AG10803 (cell line): ENCODE measurements around the gene CCZ1.
"Not testable (repeated sequence)": the region's sequence is repeated elsewhere in the genome, so short reads cannot be mapped to it uniquely, and the experiment has no call there.

Experiments used
- DNase-seq: peaks from one replicate; pipeline ENCODE4 v3.0.0; 2010; ENCODE audit warnings: low read depth
- H3K4me3 ChIP-seq: 2 replicates; pipeline ENCODE4 v1.5.1; 2011; ENCODE audit warnings: mild to moderate bottlenecking, low read length, control low read depth
- TF ChIP-seq, protein P1 (sequence below): conservative IDR thresholded peaks from 2 replicates; pipeline ENCODE4 v1.5.1; 2011; ENCODE audit warnings: mild to moderate bottlenecking, low read length, control low read depth, inconsistent platforms

Gene CCZ1

GRCh38 chr7:5869691-5870090, 28.8 kb upstream of the CCZ1 start:
- H3K4me3 ChIP-seq = no peak overlapping the region
- TF ChIP-seq, protein P1, sequence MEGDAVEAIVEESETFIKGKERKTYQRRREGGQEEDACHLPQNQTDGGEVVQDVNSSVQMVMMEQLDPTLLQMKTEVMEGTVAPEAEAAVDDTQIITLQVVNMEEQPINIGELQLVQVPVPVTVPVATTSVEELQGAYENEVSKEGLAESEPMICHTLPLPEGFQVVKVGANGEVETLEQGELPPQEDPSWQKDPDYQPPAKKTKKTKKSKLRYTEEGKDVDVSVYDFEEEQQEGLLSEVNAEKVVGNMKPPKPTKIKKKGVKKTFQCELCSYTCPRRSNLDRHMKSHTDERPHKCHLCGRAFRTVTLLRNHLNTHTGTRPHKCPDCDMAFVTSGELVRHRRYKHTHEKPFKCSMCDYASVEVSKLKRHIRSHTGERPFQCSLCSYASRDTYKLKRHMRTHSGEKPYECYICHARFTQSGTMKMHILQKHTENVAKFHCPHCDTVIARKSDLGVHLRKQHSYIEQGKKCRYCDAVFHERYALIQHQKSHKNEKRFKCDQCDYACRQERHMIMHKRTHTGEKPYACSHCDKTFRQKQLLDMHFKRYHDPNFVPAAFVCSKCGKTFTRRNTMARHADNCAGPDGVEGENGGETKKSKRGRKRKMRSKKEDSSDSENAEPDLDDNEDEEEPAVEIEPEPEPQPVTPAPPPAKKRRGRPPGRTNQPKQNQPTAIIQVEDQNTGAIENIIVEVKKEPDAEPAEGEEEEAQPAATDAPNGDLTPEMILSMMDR = no peak

DNA sequence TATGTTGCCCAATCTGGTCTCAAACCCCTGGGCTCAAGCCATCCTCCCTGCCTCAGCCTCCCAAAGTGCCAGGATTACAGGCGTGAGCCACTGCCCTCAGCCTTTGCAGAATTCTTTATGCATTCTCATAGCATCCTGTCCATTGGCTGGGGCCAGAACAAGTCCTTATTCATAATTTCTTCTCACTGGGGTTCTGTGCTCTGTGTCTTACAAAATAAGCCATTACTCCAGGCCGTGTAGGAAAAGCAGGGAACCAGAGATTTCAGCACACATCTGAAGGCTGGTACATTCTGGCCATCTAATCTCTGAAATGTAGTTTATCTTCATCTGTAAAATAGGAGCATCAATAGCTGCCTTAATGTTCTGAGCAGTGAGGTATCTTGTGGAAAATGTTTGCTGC, 28.2 kb upstream of the CCZ1 start:
- DNase-seq = no peak
- no peak overlapping the region for H3K4me3 ChIP-seq
- TF ChIP-seq, protein P1 = no peak

More at GRCh38 chr7:5869691-5870090, 28.8 kb upstream of the CCZ1 start:
- DNase-seq = no peak

DNA sequence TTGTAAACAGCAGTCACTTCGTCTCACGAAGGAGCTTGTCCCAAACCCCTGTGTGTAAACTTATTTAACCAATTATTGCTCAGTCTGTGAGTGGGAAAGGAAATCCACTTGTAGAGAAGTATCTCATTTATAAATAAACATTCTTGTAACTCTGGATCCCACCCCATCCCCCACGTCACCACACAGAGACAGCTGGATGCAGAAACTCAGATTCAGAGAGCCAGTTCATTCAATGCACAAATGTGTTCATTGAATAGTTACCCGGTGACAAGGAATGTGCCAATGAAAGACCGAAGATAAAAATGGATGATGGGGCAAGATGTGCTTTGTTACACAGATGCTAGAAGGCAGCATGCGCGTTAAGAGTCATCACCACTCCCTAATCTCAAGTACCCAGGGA, 26.2 kb upstream of the CCZ1 start:
- DNase-seq = no peak
- no peak overlapping the region for H3K4me3 ChIP-seq
- TF ChIP-seq, protein P1 = no peak

DNA sequence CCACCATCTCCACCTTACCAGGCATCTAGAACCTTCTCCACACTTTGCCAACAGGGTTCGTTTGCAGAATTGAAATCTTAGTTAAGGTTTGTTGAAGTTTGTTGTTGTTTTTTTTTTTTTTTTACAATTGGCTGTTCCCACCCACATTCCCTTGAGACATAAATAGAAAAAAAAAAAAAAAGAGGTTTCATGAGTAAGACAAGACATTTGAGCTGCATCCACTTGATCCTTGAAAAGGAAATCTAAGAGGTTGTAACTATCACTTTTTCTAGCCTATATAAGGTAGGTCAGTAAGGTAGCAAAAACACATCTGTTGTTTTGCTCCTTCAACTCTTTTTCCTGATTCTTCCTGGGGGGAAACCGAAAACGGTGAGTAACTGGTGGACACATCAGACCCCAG, 18.9 kb upstream of the CCZ1 start:
- H3K4me3 ChIP-seq, DNase-seq: not testable (repeated sequence)

DNA sequence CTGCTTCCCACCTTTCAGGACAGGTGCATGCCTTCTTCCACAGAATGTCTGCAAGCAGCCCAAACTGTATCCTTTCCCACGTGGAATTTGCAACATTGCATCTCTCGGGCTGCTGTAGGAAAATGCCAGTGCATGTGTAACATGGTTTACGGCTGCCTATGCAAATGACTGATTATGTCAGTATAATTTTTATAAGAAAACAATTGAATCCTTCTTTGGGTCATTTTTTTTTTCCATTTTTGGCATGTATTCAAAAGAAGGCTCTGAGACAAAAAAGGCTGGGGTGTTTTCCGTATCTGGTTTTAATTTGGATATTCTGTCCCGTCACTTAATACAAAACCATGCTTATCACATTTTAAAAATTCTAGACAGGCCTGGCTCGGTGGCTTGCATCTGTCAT, 18.4 kb upstream of the CCZ1 start:
- DNase-seq, H3K4me3 ChIP-seq: not testable (repeated sequence)

DNA sequence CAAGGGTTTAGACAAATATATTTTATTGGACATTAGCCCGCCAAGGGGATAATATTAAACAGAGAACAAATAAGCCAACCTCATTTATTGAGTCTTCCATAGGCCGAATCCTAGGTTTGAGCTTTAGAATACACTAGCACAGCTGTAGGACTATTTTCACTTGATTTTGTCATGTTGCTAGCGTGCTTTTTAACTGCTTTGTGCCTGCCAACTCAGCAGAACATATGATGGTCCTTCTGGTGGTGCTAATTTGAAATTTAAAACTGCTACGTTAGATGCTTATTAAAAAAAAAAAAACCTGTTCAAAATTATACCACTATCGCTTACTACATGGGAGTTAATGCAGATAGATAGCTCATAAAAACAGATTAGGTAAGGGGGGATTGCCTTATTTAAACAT, 14.1 kb upstream of the CCZ1 start:
- not testable (repeated sequence) for DNase-seq, H3K4me3 ChIP-seq

DNA sequence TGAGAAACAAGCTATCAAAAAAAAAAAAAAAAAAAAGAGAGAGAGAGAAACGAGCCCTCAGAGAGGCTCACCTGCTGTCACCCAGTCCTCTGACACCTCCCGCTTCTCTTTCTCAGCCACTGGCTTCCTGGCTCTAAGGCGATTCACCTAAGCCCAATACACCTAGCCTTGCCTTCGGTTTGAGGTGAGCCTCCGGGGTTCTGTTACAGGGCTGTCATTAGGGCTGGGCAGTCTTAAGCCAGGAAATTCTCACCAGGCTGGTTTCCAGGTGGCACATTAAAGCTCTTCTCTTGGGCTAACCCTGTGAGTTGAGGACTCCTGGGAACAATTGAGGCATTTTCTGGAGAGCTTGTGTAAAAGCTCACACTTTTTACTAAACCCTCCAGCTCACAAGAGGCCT, 10.5 kb upstream of the CCZ1 start:
- not testable (repeated sequence) for DNase-seq, H3K4me3 ChIP-seq

DNA sequence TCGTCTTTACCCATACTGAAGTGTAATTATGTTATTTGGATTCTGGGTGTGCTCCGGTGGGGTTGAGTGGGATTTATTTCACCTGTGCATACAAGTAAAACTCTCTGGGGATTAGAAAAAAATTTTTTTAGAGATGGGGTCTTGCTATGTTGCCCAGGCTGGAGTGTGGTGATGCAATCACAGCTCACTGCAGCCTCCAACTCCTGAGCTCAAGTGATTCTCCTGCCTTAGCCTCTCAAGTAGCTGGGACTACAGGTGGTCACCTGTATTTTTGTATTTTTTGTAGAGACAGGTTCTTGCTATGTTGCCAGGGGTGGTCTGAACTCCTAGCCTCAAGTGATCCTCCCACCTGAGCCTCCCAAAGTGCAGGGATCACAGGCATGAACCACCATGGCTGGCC, 8.3 kb upstream of the CCZ1 start:
- H3K4me3 ChIP-seq = not testable (repeated sequence)

GRCh38 chr7:5892498-5892897, 6.0 kb upstream of the CCZ1 start:
- TF ChIP-seq, protein P1 = no peak
- DNase-seq = no peak
- no peak overlapping the region for H3K4me3 ChIP-seq

More for the DNA sequence above, 8.3 kb upstream of the CCZ1 start:
- DNase-seq = not testable (repeated sequence)

- not testable (repeated sequence) for DNase-seq, H3K4me3 ChIP-seq
Observed at GRCh38 chr7:5897369-5897919, 1.1 kb upstream of the CCZ1 start.

- not testable (repeated sequence) for DNase-seq, H3K4me3 ChIP-seq
Observed at GRCh38 chr7:5903002-5903401, 4.5 kb downstream of the CCZ1 start.

DNA sequence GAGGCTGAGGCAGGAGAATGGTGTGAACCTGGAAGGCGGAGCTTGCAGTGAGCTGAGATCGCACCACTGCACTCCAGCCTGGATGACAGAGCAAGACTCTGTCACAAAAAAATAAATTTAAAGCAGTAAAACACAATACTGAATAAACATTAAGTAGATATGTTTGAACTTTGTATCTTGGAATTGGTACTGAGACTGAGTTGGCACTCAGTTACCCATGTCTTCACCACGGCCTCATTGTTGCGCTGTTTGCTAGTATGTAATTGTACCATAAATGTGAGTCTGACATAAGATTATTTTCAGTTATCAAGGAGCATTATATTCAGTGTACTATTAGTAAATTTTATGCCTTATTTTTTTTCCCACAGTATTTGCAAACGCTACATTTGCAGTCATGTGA, 6.2 kb downstream of the CCZ1 start:
- DNase-seq, H3K4me3 ChIP-seq: not testable (repeated sequence)

GRCh38 chr7:5908835-5909234, 10.3 kb downstream of the CCZ1 start:
- H3K4me3 ChIP-seq = not testable (repeated sequence)

GRCh38 chr7:5916529-5916928, 18.0 kb downstream of the CCZ1 start:
- DNase-seq, H3K4me3 ChIP-seq: not testable (repeated sequence)

More at GRCh38 chr7:5908835-5909234, 10.3 kb downstream of the CCZ1 start:
- not testable (repeated sequence) for DNase-seq

DNA sequence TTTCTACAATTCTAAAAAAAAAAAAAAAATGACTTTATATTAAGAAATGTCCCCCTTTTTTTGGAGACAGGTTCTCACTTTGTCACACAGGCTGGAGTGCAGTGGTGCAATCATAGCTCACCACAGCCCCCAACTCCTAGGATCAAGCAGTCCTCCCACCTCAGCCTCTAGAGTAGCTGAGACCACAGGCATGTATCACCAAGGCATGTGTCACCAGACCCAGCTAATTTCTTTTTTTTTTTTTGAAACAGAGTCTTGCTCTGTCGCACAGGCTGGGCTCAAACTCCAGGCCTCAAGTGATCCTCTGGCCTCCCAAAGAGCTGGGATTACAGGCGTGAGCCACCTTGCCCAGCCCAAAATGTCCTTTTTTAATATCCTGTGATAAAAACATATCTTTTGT, 25.6 kb downstream of the CCZ1 start:
- not testable (repeated sequence) for H3K4me3 ChIP-seq, DNase-seq

- H3K4me3 ChIP-seq, DNase-seq: not testable (repeated sequence)
Observed at GRCh38 chr7:5924630-5925029, 26.1 kb downstream of the CCZ1 start.
